ENCODE data around the gene ACSL4.

GRCh38 chrX:109707319-109707718 lies 25.7 kb downstream of the ACSL4 start:
- TF ChIP-seq CTCF (IDR thresholded peaks at IDR 0.05; ENCODE audit: low read depth, low read length) (no peak), POLR2A (IDR thresholded peaks at IDR 0.05; ENCODE audit: extremely low read depth, insufficient read length) (no peak), MYC (IDR thresholded peaks at IDR 0.05; ENCODE audit: low read depth, low read length) (no peak)

Measured in NB4 (cell line).